Measurements from ENCODE around the gene SORT1.

SORT1 gene

GRCh38 chr1:109304226-109304920, 93.3 kb downstream of the SORT1 start:
- DNase-seq (ENCODE audit: low read depth), result no peak
- no peak overlapping the region for H3K4me3 ChIP-seq (ENCODE audit: control insufficient read depth, low read depth, low read length)
- TF ChIP-seq, protein P1, sequence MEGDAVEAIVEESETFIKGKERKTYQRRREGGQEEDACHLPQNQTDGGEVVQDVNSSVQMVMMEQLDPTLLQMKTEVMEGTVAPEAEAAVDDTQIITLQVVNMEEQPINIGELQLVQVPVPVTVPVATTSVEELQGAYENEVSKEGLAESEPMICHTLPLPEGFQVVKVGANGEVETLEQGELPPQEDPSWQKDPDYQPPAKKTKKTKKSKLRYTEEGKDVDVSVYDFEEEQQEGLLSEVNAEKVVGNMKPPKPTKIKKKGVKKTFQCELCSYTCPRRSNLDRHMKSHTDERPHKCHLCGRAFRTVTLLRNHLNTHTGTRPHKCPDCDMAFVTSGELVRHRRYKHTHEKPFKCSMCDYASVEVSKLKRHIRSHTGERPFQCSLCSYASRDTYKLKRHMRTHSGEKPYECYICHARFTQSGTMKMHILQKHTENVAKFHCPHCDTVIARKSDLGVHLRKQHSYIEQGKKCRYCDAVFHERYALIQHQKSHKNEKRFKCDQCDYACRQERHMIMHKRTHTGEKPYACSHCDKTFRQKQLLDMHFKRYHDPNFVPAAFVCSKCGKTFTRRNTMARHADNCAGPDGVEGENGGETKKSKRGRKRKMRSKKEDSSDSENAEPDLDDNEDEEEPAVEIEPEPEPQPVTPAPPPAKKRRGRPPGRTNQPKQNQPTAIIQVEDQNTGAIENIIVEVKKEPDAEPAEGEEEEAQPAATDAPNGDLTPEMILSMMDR (conservative IDR thresholded peaks at IDR 0.05; ENCODE audit: control insufficient read depth, insufficient read depth, low read depth, low read length), result no peak

- H3K4me3 ChIP-seq (ENCODE audit: control insufficient read depth, low read depth, low read length), result no peak overlapping the region
Observed at GRCh38 chr1:109301874-109302273, 95.8 kb downstream of the SORT1 start.

GRCh38 chr1:109300650-109301151, 97.0 kb downstream of the SORT1 start:
- TF ChIP-seq, protein P1 (conservative IDR thresholded peaks at IDR 0.05; ENCODE audit: control insufficient read depth, insufficient read depth, low read depth, low read length), result no peak
- H3K4me3 ChIP-seq (ENCODE audit: control insufficient read depth, low read depth, low read length), result no peak overlapping the region

More at GRCh38 chr1:109301874-109302273, 95.8 kb downstream of the SORT1 start:
- DNase-seq (ENCODE audit: low read depth), result no peak
- TF ChIP-seq, protein P1 (conservative IDR thresholded peaks at IDR 0.05; ENCODE audit: control insufficient read depth, insufficient read depth, low read depth, low read length), result no peak

GRCh38 chr1:109299558-109300343, 98.0 kb downstream of the SORT1 start:
- H3K4me3 ChIP-seq (ENCODE audit: control insufficient read depth, low read depth, low read length), result no peak overlapping the region
- TF ChIP-seq, protein P1 (conservative IDR thresholded peaks at IDR 0.05; ENCODE audit: control insufficient read depth, insufficient read depth, low read depth, low read length), result no peak

More at GRCh38 chr1:109300650-109301151, 97.0 kb downstream of the SORT1 start:
- no peak for DNase-seq (ENCODE audit: low read depth)

GRCh38 chr1:109298666-109299557, 98.8 kb downstream of the SORT1 start:
- TF ChIP-seq, protein P1 (conservative IDR thresholded peaks at IDR 0.05; ENCODE audit: control insufficient read depth, insufficient read depth, low read depth, low read length), result no peak
- peak; percentile 66 for DNase-seq (ENCODE audit: low read depth)

More at GRCh38 chr1:109299558-109300343, 98.0 kb downstream of the SORT1 start:
- peak; percentile 67 for DNase-seq (ENCODE audit: low read depth)

DNA sequence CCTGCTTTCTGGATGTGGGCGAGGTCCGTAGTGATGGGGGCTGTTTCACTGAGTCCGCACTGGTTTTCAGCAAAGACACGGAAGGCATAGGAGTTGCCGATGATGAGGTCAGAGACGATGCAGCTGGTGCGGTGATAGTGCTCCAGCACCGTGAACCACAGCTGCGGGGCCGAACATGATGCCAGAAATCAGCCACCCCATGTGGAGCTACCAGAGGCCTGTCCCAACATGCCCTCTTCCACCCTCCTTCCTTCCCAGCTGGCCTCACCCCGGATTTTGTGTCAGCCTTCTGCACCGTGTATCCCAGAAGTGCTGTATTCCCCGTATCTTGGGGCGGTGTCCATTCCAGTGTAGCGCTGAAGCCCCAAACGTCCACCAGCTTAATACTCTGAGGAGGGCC, 100.9 kb downstream of the SORT1 start:
- TF ChIP-seq, protein P1 (conservative IDR thresholded peaks at IDR 0.05; ENCODE audit: control insufficient read depth, insufficient read depth, low read depth, low read length), result no peak
- H3K4me3 ChIP-seq (ENCODE audit: control insufficient read depth, low read depth, low read length), result no peak overlapping the region
- no peak for DNase-seq (ENCODE audit: low read depth)

More at GRCh38 chr1:109298666-109299557, 98.8 kb downstream of the SORT1 start:
- H3K4me3 ChIP-seq (ENCODE audit: control insufficient read depth, low read depth, low read length), result no peak overlapping the region

Data from fibroblast of mammary gland (primary cell).